AML-193 (cell line): ENCODE results near the gene SLC4A5.
A peak's percentile ranks its signal among the peaks of the same experiment; 100 is the strongest.
"Not testable (repeated sequence)": the region's sequence is repeated elsewhere in the genome, so short reads cannot be mapped to it uniquely, and the experiment has no call there.

ENCODE experiments used
- DNase-seq, 2 experiments: peaks; one replicate each; lab custom pipeline; 2025; lab: John Stamatoyannopoulos, UW

SLC4A5 gene

DNA sequence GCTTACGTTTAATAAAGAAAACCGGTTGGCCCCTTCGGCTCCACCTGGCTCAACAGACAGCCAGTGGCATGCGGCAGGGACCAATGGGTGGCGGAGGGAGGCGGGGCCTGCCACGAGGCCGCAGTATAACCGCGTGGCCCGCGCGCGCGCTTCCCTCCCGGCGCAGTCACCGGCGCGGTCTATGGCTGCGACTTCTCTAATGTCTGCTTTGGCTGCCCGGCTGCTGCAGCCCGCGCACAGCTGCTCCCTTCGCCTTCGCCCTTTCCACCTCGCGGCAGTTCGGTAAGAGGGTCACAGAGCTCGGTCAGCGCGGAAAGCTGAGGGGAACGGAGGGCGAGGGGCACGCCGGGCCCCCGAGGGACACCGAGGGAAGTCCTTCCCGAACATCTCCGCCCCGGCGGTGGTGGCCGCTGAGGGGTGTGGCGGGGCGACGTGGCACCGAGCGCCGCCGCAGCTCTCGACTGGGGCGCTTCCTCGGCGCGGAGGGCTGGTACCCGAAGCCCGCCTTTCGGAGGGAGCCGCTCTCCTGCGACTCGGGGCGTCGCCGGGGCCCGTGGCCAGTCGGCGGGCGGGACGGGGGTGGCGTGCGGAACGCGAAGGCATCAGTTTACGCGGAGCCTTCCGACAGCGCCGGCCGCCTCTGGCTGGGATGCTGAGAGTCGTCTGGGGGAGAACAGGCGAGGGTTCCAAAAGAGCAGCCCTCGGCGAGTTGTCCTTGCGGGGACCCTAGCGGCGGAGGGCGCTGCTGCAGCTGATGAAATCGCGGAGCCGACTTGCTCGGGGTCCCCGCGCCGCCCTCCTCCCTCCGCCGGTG, 144.5 kb downstream of the SLC4A5 start, which contains the start of gene MTHFD2:
TSS of gene MTHFD2 (plus strand) at position 155 of the 814 bp plus-strand sequence. CDS start at position 182, 27 bp downstream.
- DNase-seq, result peak; percentile 68 to 95

DNA sequence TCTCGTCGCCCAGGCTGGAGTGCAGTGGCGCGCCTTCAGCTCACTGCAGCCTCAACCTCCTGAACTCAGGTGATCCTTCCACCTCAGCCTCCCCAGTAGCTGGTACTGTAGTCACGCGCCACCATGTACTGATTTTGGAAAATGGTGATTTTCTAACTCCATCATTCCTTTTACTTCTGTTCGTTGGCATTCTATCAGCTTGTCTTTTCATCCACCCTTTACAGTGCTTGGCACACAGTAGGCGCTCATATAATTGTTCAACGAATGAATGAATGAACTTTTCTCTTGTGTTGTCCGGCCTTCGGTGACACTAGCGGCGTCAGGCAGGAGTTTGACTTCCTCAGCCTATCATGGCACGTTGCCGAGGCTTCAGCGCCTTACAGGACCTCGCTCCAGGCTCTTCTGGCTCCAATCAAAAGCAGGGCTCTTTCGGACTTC, 145.2 kb downstream of the SLC4A5 start:
- DNase-seq, result peak in 1 of 2 experiments; percentile 96

DNA sequence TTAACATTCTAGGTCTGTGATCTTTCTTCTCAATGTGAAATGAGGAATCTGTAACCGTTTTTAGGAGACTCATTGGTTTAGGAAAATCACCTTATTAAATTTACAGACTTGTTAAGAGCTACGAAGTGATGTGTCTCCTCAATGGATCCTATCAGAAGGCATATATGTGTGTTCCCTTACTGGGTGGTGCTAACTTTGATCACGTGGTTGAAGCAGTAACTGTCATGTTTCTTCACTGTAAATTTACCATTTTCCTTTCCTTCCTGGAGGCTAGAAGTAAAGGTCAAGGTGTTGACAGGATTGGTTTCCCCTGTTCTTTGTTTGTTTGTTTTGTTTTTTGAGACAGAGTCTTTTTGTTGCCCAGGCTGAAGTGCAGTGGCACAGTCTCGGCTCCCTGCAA, 146.2 kb downstream of the SLC4A5 start:
- no peak for DNase-seq

DNA sequence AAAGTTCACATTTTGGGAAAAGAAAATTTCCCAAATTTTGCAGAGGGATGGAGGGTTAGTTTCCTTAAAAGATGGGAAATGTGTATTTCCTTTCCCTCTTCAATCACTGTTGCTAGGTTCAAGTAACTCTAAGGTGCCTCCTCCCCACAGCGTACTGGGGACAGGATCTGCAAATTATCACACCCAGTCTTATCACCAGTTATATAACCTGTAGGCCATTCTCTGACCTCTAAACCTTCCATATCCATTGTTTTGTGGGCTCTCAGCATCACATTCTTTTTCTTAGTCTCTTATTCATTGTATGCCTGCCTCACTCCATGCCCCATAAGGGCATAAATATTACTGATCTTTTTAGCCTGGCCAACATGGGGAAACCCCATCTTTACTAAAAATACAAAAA, 148.4 kb downstream of the SLC4A5 start:
- DNase-seq, result no peak

DNA sequence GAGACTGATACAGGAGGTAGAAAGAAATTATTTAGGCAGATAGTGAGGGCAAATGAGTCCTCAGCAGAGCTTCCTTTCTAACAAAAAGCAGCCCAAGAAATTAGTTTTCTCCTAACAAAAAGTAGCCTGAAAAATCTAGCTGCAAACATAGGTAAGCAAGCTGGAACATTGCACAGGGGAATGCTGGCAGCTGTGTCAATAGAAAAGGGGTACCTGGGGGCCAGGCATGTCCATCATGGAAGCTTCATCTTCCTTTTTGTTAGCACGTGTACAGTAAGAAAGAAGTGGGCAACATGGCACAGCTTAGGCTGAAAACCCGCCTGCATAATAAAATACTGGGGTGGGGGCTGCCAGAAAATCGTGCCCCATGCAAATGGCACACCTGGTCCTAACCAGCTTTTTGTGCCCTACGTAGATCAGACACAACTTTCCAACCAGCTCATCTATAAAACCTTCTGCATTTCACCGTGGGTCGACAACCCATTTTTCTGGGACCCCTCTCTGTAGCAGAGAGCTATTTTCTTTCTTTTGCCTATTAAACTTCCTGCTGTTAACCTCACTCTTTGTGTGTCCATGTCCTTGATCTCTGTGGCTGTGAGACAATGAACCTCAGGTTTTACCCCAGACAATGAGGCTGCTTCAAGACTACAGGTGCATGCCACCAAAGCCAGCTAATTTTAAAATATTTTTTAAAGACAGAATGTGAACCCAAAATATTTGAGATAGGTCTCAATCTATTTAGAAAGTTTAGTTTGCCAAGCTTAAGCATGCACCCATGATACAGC, 151.4 kb downstream of the SLC4A5 start:
- DNase-seq, result no peak

DNA sequence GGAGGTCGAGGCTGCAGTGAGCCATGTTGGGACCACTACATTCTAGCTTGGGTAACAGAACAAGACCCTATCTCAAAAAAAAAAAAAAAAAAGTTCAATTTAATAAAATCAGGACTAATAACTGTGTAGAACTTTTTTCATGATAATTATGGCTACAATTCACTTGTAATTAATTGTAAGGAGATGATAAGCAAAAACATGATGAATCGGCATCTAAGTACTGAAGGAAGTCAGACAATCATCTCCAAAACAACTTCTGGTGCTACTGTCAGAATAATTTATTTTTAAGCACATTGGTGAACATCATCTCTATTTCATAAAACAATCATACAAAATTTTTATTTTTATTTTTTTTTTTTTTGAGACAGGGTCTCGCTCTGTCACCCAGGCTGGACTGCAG, 154.5 kb downstream of the SLC4A5 start:
- DNase-seq, result no peak

DNA sequence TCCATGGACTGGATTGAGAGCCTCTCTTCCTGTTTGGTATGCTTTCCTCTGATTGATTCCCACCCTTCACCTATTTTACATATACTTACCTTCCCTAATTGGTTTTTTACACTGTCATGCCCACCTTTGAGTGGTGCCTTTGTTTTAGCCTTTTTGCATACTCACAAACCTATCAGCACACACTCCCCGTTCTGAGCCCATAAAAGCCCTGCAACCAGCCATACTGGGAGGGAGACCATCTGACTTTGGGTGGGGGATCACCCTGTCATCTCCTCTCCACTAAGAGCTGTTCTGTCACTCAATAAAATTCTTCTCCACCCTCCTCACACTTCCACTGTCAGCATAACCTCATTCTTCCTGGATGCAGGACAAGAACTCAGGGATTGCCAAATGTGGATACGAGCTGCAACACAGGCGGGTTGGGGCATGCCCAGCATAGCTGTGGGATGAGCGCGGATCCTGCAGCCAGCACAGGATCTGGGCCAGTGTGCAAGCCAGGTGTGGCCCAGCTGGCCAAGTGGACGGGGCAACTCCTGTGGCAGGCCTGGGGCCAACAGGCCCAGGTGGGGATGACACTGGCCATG, 155.1 kb downstream of the SLC4A5 start:
- DNase-seq, result no peak

DNA sequence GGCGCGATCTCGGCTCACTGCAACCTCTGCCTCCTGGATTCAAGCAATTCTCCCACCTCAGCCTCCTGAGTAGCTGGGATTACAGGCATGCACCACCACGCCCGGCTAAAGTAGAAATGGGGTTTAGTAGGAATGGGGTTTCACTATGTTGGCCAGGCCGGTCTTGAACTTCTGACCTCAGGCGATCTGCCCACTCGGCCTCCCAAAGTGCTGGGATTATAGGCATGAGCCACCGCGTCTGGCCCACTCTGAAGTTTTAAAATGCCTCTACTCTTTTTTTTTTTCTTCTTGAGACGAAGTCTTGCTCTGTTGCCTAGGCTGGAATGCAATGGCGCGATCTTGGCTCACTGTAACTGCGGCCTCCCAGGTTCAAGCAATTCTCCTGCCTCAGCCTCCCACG, 156.5 kb downstream of the SLC4A5 start:
- DNase-seq, result not testable (repeated sequence)

DNA sequence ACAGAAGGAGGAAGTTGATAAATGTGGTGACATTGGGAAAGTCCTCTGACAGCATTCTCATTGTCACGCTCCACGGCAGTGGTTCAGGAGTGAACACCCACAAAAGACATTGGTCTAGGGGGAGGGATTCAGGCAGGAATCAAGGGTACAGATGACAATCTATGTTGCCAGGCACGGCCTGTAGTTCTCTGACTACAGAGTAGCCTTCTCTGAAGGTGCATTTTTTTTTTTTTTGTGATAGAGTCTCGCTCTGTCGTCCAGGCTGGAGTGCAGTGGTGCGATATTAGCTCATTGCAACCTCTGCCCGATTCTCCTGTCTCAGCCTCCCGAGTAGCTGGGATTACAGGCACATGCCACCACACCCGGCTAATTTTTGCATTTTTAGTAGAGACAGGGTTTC, 157.2 kb downstream of the SLC4A5 start:
- peak; percentile 95 to 98 for DNase-seq

DNA sequence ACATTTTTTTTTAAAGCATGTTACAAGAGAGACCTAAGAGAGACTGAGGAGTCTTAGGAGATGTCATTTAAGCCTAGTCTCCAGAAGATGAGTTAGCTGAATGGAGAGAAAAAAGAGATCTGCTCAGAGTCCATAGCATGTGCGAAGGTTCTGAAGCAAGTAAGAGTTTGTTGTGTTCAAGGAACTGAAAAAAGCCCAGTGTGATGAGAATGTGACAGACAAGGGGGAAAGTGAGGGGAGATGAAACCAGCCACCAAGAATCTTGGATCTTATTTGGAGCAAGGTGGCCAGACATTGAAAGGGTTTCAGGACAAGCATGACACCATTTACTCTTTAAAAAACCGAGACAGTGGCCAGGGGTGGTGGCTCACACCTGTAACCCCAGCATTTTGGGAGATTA, 159.3 kb downstream of the SLC4A5 start:
- no peak for DNase-seq

DNA sequence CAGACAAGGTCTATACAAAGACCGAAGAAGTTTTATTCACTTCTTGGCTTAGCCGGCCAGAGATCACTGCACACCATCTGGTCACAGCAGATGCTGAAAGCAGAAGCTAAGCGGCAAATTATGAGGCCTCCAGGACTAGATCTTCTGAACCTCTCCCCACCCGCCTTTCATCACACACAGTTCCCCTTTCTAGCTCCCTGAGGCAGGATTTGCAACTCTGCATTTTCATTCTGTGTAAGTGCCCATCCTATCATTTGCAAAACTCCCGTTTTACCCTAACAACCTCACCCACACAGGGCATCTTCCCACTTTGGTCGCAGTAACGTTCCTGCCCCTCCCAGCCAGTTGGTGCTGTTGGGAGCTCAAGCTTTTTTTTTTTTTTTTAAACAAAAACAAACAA, 161.5 kb downstream of the SLC4A5 start:
- peak; percentile 95 to 98 for DNase-seq

DNA sequence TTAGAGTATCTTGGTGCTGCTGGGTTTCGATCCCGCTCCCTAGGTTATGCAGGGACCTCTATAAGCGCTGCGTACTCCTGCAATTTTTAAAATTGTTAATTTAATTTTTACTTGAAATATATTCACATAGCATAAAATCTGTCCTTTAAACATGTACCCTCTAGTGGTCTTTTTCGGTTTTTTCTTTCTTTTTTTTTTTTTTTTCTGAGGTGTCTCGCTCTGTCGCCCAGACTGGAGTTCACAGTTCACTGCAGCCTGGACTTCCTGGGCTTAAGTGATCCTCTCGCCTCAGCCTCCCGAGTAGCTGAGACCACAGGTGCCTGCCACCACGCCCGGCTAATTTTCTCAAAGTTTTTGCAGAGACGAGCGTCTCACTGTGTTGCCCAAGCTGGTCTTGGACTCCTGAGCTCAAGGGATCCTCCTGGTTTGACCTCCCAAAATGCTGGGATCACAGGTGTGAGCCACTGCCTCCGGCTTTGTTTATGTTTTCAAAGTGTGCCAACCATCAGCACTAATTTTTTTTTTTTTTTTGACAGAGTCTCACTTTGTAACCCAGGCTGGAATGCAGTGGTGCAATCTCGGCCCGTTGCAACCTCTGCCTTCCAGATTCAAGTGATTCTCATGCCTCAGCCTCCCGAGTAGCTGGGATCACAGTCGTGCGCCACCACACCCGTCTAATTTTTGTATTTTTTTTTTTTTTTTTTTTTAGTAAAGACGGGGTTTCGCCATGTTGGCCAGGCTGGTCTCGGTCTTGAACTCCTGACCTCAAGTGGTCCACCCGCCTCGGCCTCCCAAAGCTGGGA, 164.0 kb downstream of the SLC4A5 start:
- DNase-seq, result no peak

DNA sequence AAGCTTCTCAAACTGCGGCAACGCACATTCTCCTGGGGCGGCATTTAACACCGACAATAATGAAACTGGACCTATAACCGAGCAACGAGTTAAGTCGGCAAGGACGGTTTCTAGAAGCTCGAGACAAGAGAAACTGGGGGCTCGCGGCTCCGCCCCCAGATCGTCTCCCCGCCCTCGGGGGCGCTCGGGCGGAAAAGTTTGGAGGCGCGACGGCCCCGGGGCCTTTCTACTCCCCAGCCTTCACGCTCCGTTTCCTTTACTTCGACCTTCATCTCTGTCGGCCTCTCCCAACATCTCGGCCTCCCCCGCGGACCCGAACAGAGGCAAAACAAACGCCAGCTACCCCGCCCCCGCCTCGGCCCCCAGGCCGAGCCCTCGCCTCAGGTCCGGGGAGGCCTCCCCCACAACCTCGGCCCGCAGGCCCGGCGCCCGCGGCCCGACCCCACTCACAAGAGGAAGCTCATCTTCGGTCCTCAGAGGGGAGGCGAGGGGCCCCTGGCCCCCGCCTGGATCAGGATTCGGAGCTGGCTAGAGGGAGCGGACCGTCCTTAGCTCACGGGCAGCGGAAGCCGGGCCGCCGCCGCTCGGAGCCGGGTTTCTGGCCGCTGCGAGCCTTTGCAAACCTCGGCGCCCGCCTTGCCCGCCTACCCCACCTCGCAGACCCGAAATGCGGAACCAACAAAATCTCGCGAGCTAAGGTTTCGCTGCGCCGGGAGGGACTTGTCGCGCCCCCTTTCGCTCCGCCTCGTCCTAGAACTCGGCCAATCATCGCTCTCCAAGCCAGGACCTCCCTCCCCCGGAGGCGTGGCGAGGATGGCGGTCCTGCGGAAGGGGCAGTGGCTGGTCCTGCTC, 164.8 kb downstream of the SLC4A5 start, which contains the start of gene MOB1A:
TSS of gene MOB1A (minus strand) at position 669 of the 852 bp plus-strand sequence. CDS start at position 464, 205 bp downstream.
- DNase-seq, result peak; percentile 96 to 97

DNA sequence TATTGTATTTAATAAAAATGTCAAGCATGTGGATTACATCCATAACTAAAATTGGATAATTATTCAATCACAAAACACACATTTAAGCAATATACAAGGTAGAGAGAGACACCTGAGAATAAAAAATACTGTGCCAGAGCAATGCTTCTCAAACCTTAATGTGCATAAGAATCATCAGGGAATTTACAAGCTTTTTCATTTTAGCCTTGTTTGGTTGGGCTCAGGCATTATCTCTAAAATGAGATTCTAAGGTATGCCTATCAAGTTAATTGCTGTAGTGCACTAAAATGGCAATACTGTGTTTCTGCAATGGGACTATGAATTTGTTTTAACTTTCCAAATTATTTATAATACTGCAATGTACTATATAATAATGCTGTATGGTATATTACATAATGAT, 165.5 kb downstream of the SLC4A5 start:
- no peak for DNase-seq

DNA sequence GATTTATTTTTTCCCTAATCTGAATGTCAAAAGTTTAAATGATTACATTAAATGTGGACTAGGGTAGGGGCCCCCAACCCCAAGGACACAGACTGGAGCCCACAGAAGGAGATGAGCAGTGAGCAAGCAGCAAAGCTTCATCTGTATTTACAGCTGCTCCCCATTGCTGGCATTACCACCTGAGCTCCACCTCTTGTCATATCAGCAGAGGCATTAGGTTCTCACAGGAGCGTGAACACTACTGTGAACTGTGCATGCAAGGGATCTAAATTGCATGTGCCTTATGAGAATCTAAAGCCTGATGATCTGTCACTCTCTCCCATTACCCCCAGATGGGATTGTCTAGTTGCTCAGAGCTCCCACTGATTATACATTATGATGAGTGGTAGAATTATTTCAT, 168.3 kb downstream of the SLC4A5 start:
- no peak for DNase-seq

DNA sequence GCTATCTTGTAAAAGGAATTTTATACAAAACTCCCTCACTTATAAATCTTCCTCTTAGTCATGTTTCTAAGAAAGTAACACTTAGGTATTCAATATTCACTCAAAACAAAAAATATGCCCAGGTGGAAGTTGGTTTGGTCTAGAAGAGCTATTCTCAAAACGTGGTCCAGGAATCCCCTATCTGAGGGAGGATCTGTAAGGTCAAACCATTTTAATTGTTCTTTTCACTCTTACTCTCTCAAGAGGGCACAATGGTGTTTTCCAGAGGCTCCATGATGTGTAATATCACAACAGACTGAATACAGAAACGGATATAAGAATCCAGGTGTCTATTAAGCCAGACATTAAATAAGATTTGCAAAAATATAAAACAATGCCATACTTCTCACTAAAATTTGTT, 174.5 kb downstream of the SLC4A5 start:
- no peak for DNase-seq
